NCI-H748 treated with DMSO at 0.1 percent for 48 hours (cell line): ENCODE measurements around the gene GTF2A2.
"Not testable (repeated sequence)": the region's sequence is repeated elsewhere in the genome, so short reads cannot be mapped to it uniquely, and the experiment has no call there.

Experiments
- DNase-seq: peaks from one replicate; lab custom pipeline; 2025; lab: John Stamatoyannopoulos, UW

GTF2A2 gene

GRCh38 chr15:59674361-59674877, 17.1 kb upstream of the GTF2A2 start:
- DNase-seq: no peak

GRCh38 chr15:59668556-59668955, 11.2 kb upstream of the GTF2A2 start:
- no peak for DNase-seq

GRCh38 chr15:59662260-59662659, 4.9 kb upstream of the GTF2A2 start:
- DNase-seq: no peak

- no peak for DNase-seq
Measured at GRCh38 chr15:59659366-59659765, 2.1 kb upstream of the GTF2A2 start.

GRCh38 chr15:59657635-59658125, 365 bp upstream of the GTF2A2 start:
- no peak for DNase-seq

- DNase-seq: no peak
Measured at GRCh38 chr15:59654046-59654445, 3.3 kb downstream of the GTF2A2 start.

- DNase-seq: no peak
Measured at GRCh38 chr15:59649603-59650002, 7.7 kb downstream of the GTF2A2 start.

GRCh38 chr15:59647085-59647484, 10.2 kb downstream of the GTF2A2 start:
- no peak for DNase-seq

- DNase-seq: no peak
Measured at GRCh38 chr15:59646277-59646676, 11.0 kb downstream of the GTF2A2 start.

GRCh38 chr15:59645812-59646211, 11.5 kb downstream of the GTF2A2 start:
- DNase-seq: not testable (repeated sequence)

- no peak for DNase-seq
Measured at GRCh38 chr15:59644756-59645155, 12.6 kb downstream of the GTF2A2 start.

- no peak for DNase-seq
Measured at GRCh38 chr15:59642351-59642750, 15.0 kb downstream of the GTF2A2 start.

- not testable (repeated sequence) for DNase-seq
Measured at GRCh38 chr15:59637507-59637906, 19.8 kb downstream of the GTF2A2 start.

- DNase-seq: no peak
Measured at GRCh38 chr15:59636184-59636583, 21.1 kb downstream of the GTF2A2 start.

- no peak for DNase-seq
Measured at GRCh38 chr15:59632714-59633113, 24.6 kb downstream of the GTF2A2 start.

GRCh38 chr15:59622289-59622688, 35.0 kb downstream of the GTF2A2 start:
- DNase-seq: peak; percentile 24

GRCh38 chr15:59618406-59618805, 38.9 kb downstream of the GTF2A2 start:
- DNase-seq: no peak

GRCh38 chr15:59616379-59616778, 40.9 kb downstream of the GTF2A2 start:
- DNase-seq: no peak

- no peak for DNase-seq
Measured at GRCh38 chr15:59615661-59616060, 41.7 kb downstream of the GTF2A2 start.

- no peak for DNase-seq
Measured at GRCh38 chr15:59614153-59614552, 43.2 kb downstream of the GTF2A2 start.

GRCh38 chr15:59611276-59612260, 45.7 kb downstream of the GTF2A2 start, which contains the start of gene GCNT3:
GCNT3 (plus strand) TSS chr15:59611783; CDS start chr15:59618239, 6,456 bp downstream.
- DNase-seq: no peak

- no peak for DNase-seq
Measured at GRCh38 chr15:59609730-59610712, 47.3 kb downstream of the GTF2A2 start.
